Hepatocyte (in vitro differentiated cells): ENCODE measurements around the gene C1orf115. TPM values are rescaled to one million over a fixed set of nuclear protein-coding genes. Genes with fewer than 3 reads are reported as not detected.

Source experiments
- DNase-seq: peaks from one replicate; pipeline ENCODE4 v3.0.0-alpha.2; 2016; ENCODE audit warnings: low spot score
- H2AFZ ChIP-seq: fragments of 200-600 bp; sonication (generic); 2 replicates; pipeline ENCODE4 v1.6.0; 2016; ENCODE audit warnings: antibody characterized with exemption, mild to moderate bottlenecking
- H3K27ac ChIP-seq: fragments of 200-600 bp; sonication (generic); 2 replicates; pipeline ENCODE4 v1.5.1; 2016; ENCODE audit warnings: mild to moderate bottlenecking
- H3K27me3 ChIP-seq: fragments of 200-600 bp; sonication (generic); 2 replicates; pipeline ENCODE4 v1.6.1; 2016
- H3K36me3 ChIP-seq: fragments of 200-600 bp; sonication (generic); replicated peaks from 2 replicates; pipeline ENCODE4 v1.5.1; 2016; ENCODE audit warnings: low read depth; ENCODE audit not compliant: insufficient read depth
- H3K4me1 ChIP-seq: fragments of 200-600 bp; sonication (generic); 2 replicates; pipeline ENCODE4 v1.5.1; 2016; ENCODE audit warnings: mild to moderate bottlenecking, moderate library complexity; ENCODE audit not compliant: insufficient read depth
- H3K4me2 ChIP-seq: fragments of 200-600 bp; sonication (generic); 2 replicates; pipeline ENCODE4 v1.6.0; 2016
- H3K4me3 ChIP-seq: fragments of 200-600 bp; sonication (generic); 2 replicates; pipeline ENCODE4 v1.5.1; 2016; ENCODE audit warnings: mild to moderate bottlenecking
- H3K79me2 ChIP-seq: fragments of 200-600 bp; sonication (generic); 2 replicates; pipeline ENCODE4 v1.6.0; 2017; ENCODE audit warnings: mild to moderate bottlenecking
- H3K9me2 ChIP-seq: fragments of 200-600 bp; sonication (generic); replicated peaks from 2 replicates; pipeline ENCODE4 v1.6.0; 2017; ENCODE audit warnings: mild to moderate bottlenecking; ENCODE audit not compliant: insufficient read depth
- H3K9me3 ChIP-seq: fragments of 200-600 bp; sonication (generic); 2 replicates; pipeline ENCODE4 v1.5.1; 2016; ENCODE audit warnings: low read depth, mild to moderate bottlenecking
- H4K20me1 ChIP-seq: fragments of 200-600 bp; sonication (generic); 2 replicates; pipeline ENCODE4 v1.6.0; 2016; ENCODE audit warnings: mild to moderate bottlenecking; ENCODE audit not compliant: insufficient read depth, poor library complexity, severe bottlenecking
- CTCF ChIP-seq: fragments of 200-600 bp; sonication (generic); IDR thresholded peaks from 2 replicates; pipeline ENCODE4 v1.5.1; 2016; ENCODE audit warnings: antibody characterized with exemption, mild to moderate bottlenecking; ENCODE audit not compliant: poor library complexity
- EZH2 ChIP-seq: fragments of 200-600 bp; sonication (generic); IDR thresholded peaks from 2 replicates; pipeline ENCODE4 v1.6.1; 2016; ENCODE audit warnings: antibody characterized with exemption, mild to moderate bottlenecking, borderline replicate concordance
- EZH2phosphoT487 ChIP-seq: fragments of 200-600 bp; sonication (generic); IDR thresholded peaks from one replicate; pipeline ENCODE4 v1.6.1; 2018; ENCODE audit warnings: antibody characterized with exemption, mild to moderate bottlenecking, low read depth, moderate library complexity; ENCODE audit not compliant: unreplicated experiment, severe bottlenecking
- WGBS: methylation state at CpG from one replicate; pipeline ENCODE4 v1.1.6; 2016; ENCODE audit warnings: low lambda C conversion rate; ENCODE audit errors: missing lambda C conversion rate; 5-methylcytosine and 5-hydroxymethylcytosine counted together
- polyA plus RNA-seq: library from polyadenylated mRNA; unstranded; fragments of >200 nt; fragmentation: Nextera tagmentation; extraction: Ambion mirVana; gene quantifications from 2 replicates; pipeline ENCODE4 v1.2.1, GENCODE V29; 2016
- total RNA-seq: library from RNA; depleted of rRNA; stranded (reverse); fragments of >200 nt; gene quantifications from 2 replicates; pipeline ENCODE4 v1.2.3, GENCODE V29; 2014

The C1orf115 gene
- total and polyA plus RNA-seq, 2 experiments from 2014 or later = 42.3 to 49.2 TPM

- under 1% methylated on average over 76 of the region's 77 CpGs for WGBS
- Histone ChIP-seq H3K9me2 (no peaks in the 10 kb centered on the region), H4K20me1 (peaks cover 5% of the 10 kb centered on the region), H3K4me1 (peaks cover 18% of the 10 kb centered on the region), H3K79me2 (peaks cover 40% of the 10 kb centered on the region), H3K4me2 (peak within 1 kb of the TSS; percentile 79), H2AFZ (peak within 1 kb of the TSS; percentile 88), H3K9me3 (no peaks in the 10 kb centered on the region), H3K4me3 (peak within 1 kb of the TSS; percentile 91), H3K27ac (peak within 1 kb of the TSS; percentile 93), H3K36me3 (no peaks in the 10 kb centered on the region), H3K27me3 (no peaks in the 10 kb centered on the region)
- TF ChIP-seq EZH2phosphoT487 (no peak), CTCF (no peak), EZH2 (no peak)
- DNase-seq = peak; percentile 87
Measured at GRCh38 chr1:220748089-220748934, 58.1 kb downstream of the C1orf115 start, which contains the start of gene MTARC2. Gene MTARC2 (plus strand): TSS chr1:220748322. CDS start chr1:220748532, 210 bp downstream.

Other genes with a start within 250 kb of the C1orf115 start
- 5.7 and 7.1 TPM in 2 replicates for gene MARK1, start 162.2 kb upstream of the C1orf115 start, total RNA-seq
- 1.9 and 4.5 TPM in 2 replicates for gene MARK1, start 162.2 kb upstream of the C1orf115 start, polyA plus RNA-seq
- gene MTARC2, start 58.0 kb downstream of the C1orf115 start, total RNA-seq = 24.4 and 26.7 TPM in 2 replicates
- gene MTARC2, start 58.0 kb downstream of the C1orf115 start, polyA plus RNA-seq = 23.7 and 27.8 TPM in 2 replicates
- 19.9 and 24.0 TPM in 2 replicates for gene MTARC1, start 96.5 kb downstream of the C1orf115 start, total RNA-seq
- gene MTARC1, start 96.5 kb downstream of the C1orf115 start, polyA plus RNA-seq = 11.9 and 15.8 TPM in 2 replicates
- 1.2 and 1.4 TPM in 2 replicates for gene HLX, start 189.1 kb downstream of the C1orf115 start, total RNA-seq
- gene HLX, start 189.1 kb downstream of the C1orf115 start, polyA plus RNA-seq = 5.9 and 6.1 TPM in 2 replicates